Tibial nerve (tissue), 4 donors: Measurements from ENCODE around the gene ATG5. TPM values are rescaled to one million over a fixed set of nuclear protein-coding genes. Genes with fewer than 3 reads are reported as not detected.
"Not testable (repeated sequence)": the region's sequence is repeated elsewhere in the genome, so short reads cannot be mapped to it uniquely, and the experiment has no call there.

Experiments used
- DNase-seq, 2 donors: peaks; one replicate each; pipeline ENCODE4 v3.0.0-alpha.2; 2019; ENCODE audit warnings: low spot score in 2 of 2
- H3K27ac ChIP-seq, 4 donors: fragments of 200-600 bp; sonication (generic) in 3 of 4; one replicate each; pipeline ENCODE4 v1.5.1; 2017 to 2019; ENCODE audit warnings: mild to moderate bottlenecking in 1 of 4
- H3K27me3 ChIP-seq, 2 donors: fragments of 200-600 bp; sonication (generic) in 1 of 2; one replicate each; pipeline versions ENCODE4 v1.5.1 to v1.6.0; 2017 to 2019
- H3K36me3 ChIP-seq, 3 donors: fragments of 200-600 bp; sonication (generic); one replicate each; pipeline ENCODE4 v1.5.1; 2018 to 2019
- H3K4me1 ChIP-seq, 4 donors: fragments of 200-600 bp; sonication (generic) in 3 of 4; one replicate each; pipeline ENCODE4 v1.5.1; 2017 to 2019
- H3K4me3 ChIP-seq, 4 donors: fragments of 200-600 bp; sonication (generic) in 3 of 4; one replicate each; pipeline ENCODE4 v1.5.1; 2017 to 2019; ENCODE audit warnings: mild to moderate bottlenecking in 1 of 4, moderate library complexity in 1 of 4
- H3K9me3 ChIP-seq, 4 donors: fragments of 200-600 bp; sonication (generic) in 3 of 4; one replicate each; pipeline ENCODE4 v1.5.1; 2017 to 2019
- CTCF ChIP-seq, 5 experiments: fragments of 200-600 bp in 3 of 5; fragments of 450-650 bp in 2 of 5; sonication (generic) in 3 of 5; IDR thresholded peaks; one replicate each; pipeline ENCODE4 v1.5.1; 2016 to 2019; ENCODE audit warnings: antibody characterized with exemption in 5 of 5, mild to moderate bottlenecking in 3 of 5, moderate library complexity in 2 of 5
- EP300 ChIP-seq, 2 donors: sonication (generic); formaldehyde crosslinking; IDR thresholded peaks; one replicate each; pipeline ENCODE4 v1.6.1; 2017; ENCODE audit warnings: antibody characterized with exemption in 2 of 2, mild to moderate bottlenecking in 1 of 2
- POLR2A ChIP-seq, 2 donors: fragments of 450-650 bp; IDR thresholded peaks; one replicate each; pipeline ENCODE4 v1.6.1; 2017; ENCODE audit warnings: antibody characterized with exemption in 2 of 2, mild to moderate bottlenecking in 2 of 2, moderate library complexity in 2 of 2
- WGBS, 2 donors: methylation state at CpG; one replicate each; pipeline ENCODE4 v1.1.5; 2018; 5-methylcytosine and 5-hydroxymethylcytosine counted together
- total RNA-seq, 4 donors: library from RNA; depleted of rRNA; stranded (reverse); fragments of >200 nt; gene quantifications; one replicate each; pipeline ENCODE4 v1.1.0, GENCODE V29; 2016

Gene ATG5
- total RNA-seq, 4 donors from 2014 or later, result 25.5 to 39.1 (median 35.7) TPM

GRCh38 chr6:106154326-106154725 is 171.2 kb downstream of the ATG5 start:
- H3K27me3 ChIP-seq, result no peaks in the 10 kb centered on the region
- TF ChIP-seq EP300 (IDR thresholded peaks at IDR 0.05) (no peak), CTCF (IDR thresholded peaks at IDR 0.05) (no peak), POLR2A (IDR thresholded peaks at IDR 0.05) (no peak)
- no peak overlapping the region for H3K27ac ChIP-seq
- H3K36me3 ChIP-seq, result no peaks in the 10 kb centered on the region
- DNase-seq, result no peak
- WGBS, 2 donors, result 94 to 97% methylated on average over 8 of the region's 8 CpGs
- peaks cover 0 to 5% (median 0%) of the 10 kb centered on the region in 4 donors for H3K4me1 ChIP-seq
- no peaks in the 10 kb centered on the region for H3K9me3 ChIP-seq
- H3K4me3 ChIP-seq, result no peak overlapping the region

GRCh38 chr6:106152952-106153351 is 172.6 kb downstream of the ATG5 start:
- 82 to 89% methylated on average over 4 of the region's 4 CpGs for WGBS, 2 donors
- no peaks in the 10 kb centered on the region for H3K36me3 ChIP-seq
- H3K4me3 ChIP-seq, result no peak overlapping the region
- peaks cover 0 to 5% (median 0%) of the 10 kb centered on the region in 4 donors for H3K4me1 ChIP-seq
- H3K27ac ChIP-seq, result no peak overlapping the region
- no peaks in the 10 kb centered on the region for H3K27me3 ChIP-seq
- no peak for DNase-seq
- no peak for TF ChIP-seq POLR2A (IDR thresholded peaks at IDR 0.05)
- no peak for TF ChIP-seq EP300 (IDR thresholded peaks at IDR 0.05)
- TF ChIP-seq CTCF (IDR thresholded peaks at IDR 0.05), result no peak
- H3K9me3 ChIP-seq, result no peaks in the 10 kb centered on the region

- not testable (repeated sequence) for DNase-seq, H3K4me3 ChIP-seq, H3K27me3 ChIP-seq, H3K9me3 ChIP-seq, H3K36me3 ChIP-seq, H3K4me1 ChIP-seq, H3K27ac ChIP-seq
- WGBS, 2 donors, result 84 to 86% methylated on average over 3 of the region's 3 CpGs
These were observed 173.1 kb downstream of the ATG5 start for GRCh38 chr6:106152476-106152875.

GRCh38 chr6:106149472-106150069 is 176.0 kb downstream of the ATG5 start:
- Histone ChIP-seq H3K27me3 (no peaks in the 10 kb centered on the region), H3K4me1 (no peaks in the 10 kb centered on the region), H3K9me3 (no peaks in the 10 kb centered on the region), H3K36me3 (no peaks in the 10 kb centered on the region), H3K4me3 (no peak overlapping the region), H3K27ac (no peak overlapping the region)
- DNase-seq, result no peak
- no peak for TF ChIP-seq POLR2A (IDR thresholded peaks at IDR 0.05)
- WGBS, 2 donors, result 87 to 91% methylated on average over 1 of the region's 1 CpG

DNA sequence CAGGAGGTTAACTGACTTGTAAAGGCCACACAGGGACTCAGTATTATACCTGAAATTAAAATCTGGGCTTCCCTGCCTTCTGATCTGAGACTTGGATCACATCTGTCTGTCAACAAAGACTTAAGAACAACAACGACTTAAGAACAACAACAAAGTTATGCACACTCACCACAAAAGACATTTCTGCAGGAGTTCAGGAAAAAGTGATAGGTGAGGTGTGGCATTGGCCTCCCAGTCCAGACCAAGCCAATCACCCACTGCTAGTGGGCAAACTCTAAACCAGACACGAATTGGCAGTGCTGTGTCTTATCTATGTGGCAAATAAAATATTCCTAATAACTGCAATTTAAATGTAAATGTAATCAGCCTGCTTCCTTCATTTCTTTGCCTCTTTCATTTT is 178.1 kb downstream of the ATG5 start:
- Histone ChIP-seq H3K4me1 (no peaks in the 10 kb centered on the region), H3K4me3 (no peak overlapping the region), H3K36me3 (no peaks in the 10 kb centered on the region), H3K27me3 (no peaks in the 10 kb centered on the region), H3K27ac (no peak overlapping the region), H3K9me3 (no peaks in the 10 kb centered on the region)
- WGBS, 2 donors, result 71 to 79% methylated on average over 1 of the region's 2 CpGs
- TF ChIP-seq POLR2A (IDR thresholded peaks at IDR 0.05) (no peak), CTCF (IDR thresholded peaks at IDR 0.05) (no peak), EP300 (IDR thresholded peaks at IDR 0.05) (no peak)
- DNase-seq, result no peak

- 96 to 97% methylated on average over 2 of the region's 2 CpGs for WGBS, 2 donors
- Histone ChIP-seq H3K4me1 (peaks cover 0 to 3% (median 0%) of the 10 kb centered on the region in 4 donors), H3K9me3 (no peaks in the 10 kb centered on the region), H3K36me3 (no peaks in the 10 kb centered on the region), H3K27me3 (no peaks in the 10 kb centered on the region), H3K27ac (no peak overlapping the region), H3K4me3 (no peak overlapping the region)
- no peak for DNase-seq
- TF ChIP-seq CTCF (IDR thresholded peaks at IDR 0.05) (no peak), POLR2A (IDR thresholded peaks at IDR 0.05) (no peak), EP300 (IDR thresholded peaks at IDR 0.05) (no peak)
These were observed 178.7 kb downstream of the ATG5 start for GRCh38 chr6:106146852-106147351.
